ENCODE results near the gene ZCCHC3. TPM values are rescaled to one million over a fixed set of nuclear protein-coding genes. Genes with fewer than 3 reads are reported as not detected.

The ZCCHC3 gene
- total RNA-seq, 1 donor from 2014 or later = 40.5 TPM

- no peak for DNase-seq (ENCODE audit: extremely low spot score, unreplicated experiment)
- Mint-ChIP-seq H3K27ac (peak overlapping the region; percentile 73), H3K36me3 (peaks cover 12% of the 10 kb centered on the region), H3K4me3 (peak overlapping the region; percentile 84), H3K27me3 (peaks cover 4% of the 10 kb centered on the region), H3K9me3 (no peaks in the 10 kb centered on the region), H3K4me1 (ENCODE audit: unreplicated experiment) (peaks cover 25% of the 10 kb centered on the region)
- TF ChIP-seq CTCF (conservative IDR thresholded peaks at IDR 0.05) = no peak
These were observed 1.6 kb upstream of the ZCCHC3 start for GRCh38 chr20:295804-296203.

GRCh38 chr20:297925-298775 lies 780 bp downstream of the ZCCHC3 start:
- no peak for DNase-seq (ENCODE audit: extremely low spot score, unreplicated experiment)
- peaks cover 40% of the 10 kb centered on the region for H3K4me1 Mint-ChIP-seq (ENCODE audit: unreplicated experiment)
- peak overlapping the region; percentile 98 for H3K4me3 Mint-ChIP-seq
- H3K36me3 Mint-ChIP-seq = peaks cover 20% of the 10 kb centered on the region
- peaks cover 4% of the 10 kb centered on the region for H3K27me3 Mint-ChIP-seq
- no peak for TF ChIP-seq CTCF (conservative IDR thresholded peaks at IDR 0.05)
- H3K27ac Mint-ChIP-seq = peak overlapping the region; percentile 93
- H3K9me3 Mint-ChIP-seq = no peaks in the 10 kb centered on the region

- H3K9me3 Mint-ChIP-seq = no peaks in the 10 kb centered on the region
- H3K27ac Mint-ChIP-seq = peak overlapping the region; percentile 93
- H3K4me3 Mint-ChIP-seq = peak overlapping the region; percentile 98
- DNase-seq (ENCODE audit: extremely low spot score, unreplicated experiment) = no peak
- H3K27me3 Mint-ChIP-seq = peaks cover 4% of the 10 kb centered on the region
- no peak for TF ChIP-seq CTCF (conservative IDR thresholded peaks at IDR 0.05)
- H3K36me3 Mint-ChIP-seq = peaks cover 22% of the 10 kb centered on the region
- peaks cover 40% of the 10 kb centered on the region for H3K4me1 Mint-ChIP-seq (ENCODE audit: unreplicated experiment)
These were observed 1.5 kb downstream of the ZCCHC3 start for GRCh38 chr20:298776-299391.

DNA sequence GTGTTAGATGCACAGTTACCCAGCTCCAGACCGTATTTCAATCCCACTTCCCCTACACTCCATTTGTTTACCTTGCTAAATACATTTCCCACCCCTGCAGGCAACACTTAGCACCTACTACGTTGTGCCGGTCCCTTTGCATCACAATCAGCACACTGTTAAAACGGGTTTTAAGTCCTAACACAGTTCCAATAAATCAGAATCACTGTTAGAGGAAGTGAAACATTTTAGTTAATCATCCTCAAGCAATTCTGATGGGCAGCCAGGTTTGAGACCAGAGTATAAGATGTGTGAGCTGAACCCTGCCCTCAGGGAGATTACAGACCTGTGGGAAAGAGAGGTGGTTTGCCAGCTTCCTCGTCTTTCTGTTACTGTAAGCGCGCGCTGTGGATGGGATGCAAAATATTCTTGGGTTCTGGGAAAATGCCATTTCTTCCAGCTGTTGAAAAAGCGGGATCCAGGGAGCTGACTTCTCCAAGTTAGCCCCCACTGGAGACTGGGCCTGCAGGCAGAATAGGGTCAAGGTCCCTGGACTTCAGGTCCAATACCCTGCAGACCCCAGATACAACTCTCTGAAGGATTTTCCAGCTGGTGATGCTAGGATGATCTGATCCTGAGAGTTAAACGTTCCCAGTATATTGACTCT lies 3.1 kb downstream of the ZCCHC3 start:
- Mint-ChIP-seq H3K27ac (peak overlapping the region; percentile 37), H3K9me3 (no peaks in the 10 kb centered on the region), H3K4me3 (peak overlapping the region; percentile 98), H3K36me3 (peaks cover 22% of the 10 kb centered on the region), H3K4me1 (ENCODE audit: unreplicated experiment) (peaks cover 40% of the 10 kb centered on the region), H3K27me3 (peaks cover 4% of the 10 kb centered on the region)
- TF ChIP-seq CTCF (conservative IDR thresholded peaks at IDR 0.05) = no peak
- no peak for DNase-seq (ENCODE audit: extremely low spot score, unreplicated experiment)

- Mint-ChIP-seq H3K4me1 (ENCODE audit: unreplicated experiment) (peaks cover 34% of the 10 kb centered on the region), H3K36me3 (peaks cover 22% of the 10 kb centered on the region), H3K4me3 (no peak overlapping the region), H3K9me3 (no peaks in the 10 kb centered on the region), H3K27ac (peak overlapping the region; percentile 1), H3K27me3 (no peaks in the 10 kb centered on the region)
- TF ChIP-seq CTCF (conservative IDR thresholded peaks at IDR 0.05) = no peak
- DNase-seq (ENCODE audit: extremely low spot score, unreplicated experiment) = no peak
These were observed 4.8 kb downstream of the ZCCHC3 start for GRCh38 chr20:301886-302848.
